Endothelial cell of umbilical vein (primary cell): Measurements from ENCODE around the gene CAMTA1. TPM values are rescaled to one million over a fixed set of nuclear protein-coding genes. Genes with fewer than 3 reads are reported as not detected.

ENCODE experiments used
- BruUV-seq: library from RNA; stranded (reverse); fragments of 400-500 nt; replicated peaks from 2 replicates; lab custom pipeline; 2021; lab: Mats Ljungman, UMichigan
- CTCF ChIA-PET: fragments of 300-600, 350-600 bp; sonication (Branson Sonifier 250); formaldehyde crosslinking; loops from one replicate; lab custom pipeline; 2021; ENCODE audit warnings: antibody characterized with exemption, inconsistent platforms; lab: Charles Lee
- POLR2A ChIA-PET: fragments of 300-600, 350-600 bp; sonication (Branson Sonifier 250); formaldehyde crosslinking; loops from one replicate; lab custom pipeline; 2021; ENCODE audit warnings: antibody characterized with exemption, inconsistent platforms; lab: Charles Lee
- DNase-seq: peaks from one replicate; pipeline ENCODE4 v3.0.0-alpha.2; 2011; ENCODE audit warnings: low read depth, low spot score
- FAIRE-seq: peaks from 2 replicates; lab custom pipeline; 2011; peaks lifted over from hg19 to GRCh38; lab: Jason Lieb, UNC
- H2AFZ ChIP-seq: 2 replicates; pipeline ENCODE4 v1.6.0; 2012; ENCODE audit warnings: low read depth, low read length, control low read depth, inconsistent platforms
- H3K27ac ChIP-seq: 2 replicates; pipeline ENCODE4 v1.5.1; 2011; ENCODE audit warnings: low read depth, mild to moderate bottlenecking, control low read depth, low read length, moderate library complexity; ENCODE audit not compliant: insufficient read depth
- H3K27me3 ChIP-seq, 2 experiments: 2 replicates each; pipeline versions ENCODE4 v1.6.0 to v1.6.1; 2011; ENCODE audit warnings: low read length in 2 of 2, mixed read lengths in 1 of 2; ENCODE audit not compliant: control insufficient read depth in 2 of 2, insufficient read depth in 2 of 2
- H3K36me3 ChIP-seq, 2 experiments: 2 replicates in 1 of 2; 3 replicates in 1 of 2; pipeline ENCODE4 v1.5.1; 2011; ENCODE audit warnings: low read length in 2 of 2, mild to moderate bottlenecking in 1 of 2, moderate library complexity in 1 of 2; ENCODE audit not compliant: control insufficient read depth in 2 of 2, insufficient read depth in 2 of 2; ENCODE audit errors: extremely low read depth in 1 of 2
- H3K4me1 ChIP-seq: 3 replicates; pipeline ENCODE4 v1.5.1; 2011; ENCODE audit warnings: mild to moderate bottlenecking, low read length; ENCODE audit not compliant: control insufficient read depth, insufficient read depth; ENCODE audit errors: extremely low read depth
- H3K4me2 ChIP-seq: 2 replicates; pipeline ENCODE4 v1.6.1; 2011; ENCODE audit warnings: low read length, control low read depth, mixed read lengths; ENCODE audit not compliant: insufficient read depth
- H3K4me3 ChIP-seq, 3 experiments: fragments of 200-600 bp in 1 of 3; sonication (generic), shearing (Covaris generic) in 1 of 3; replicated peaks in 1 of 3; 2 replicates each; pipeline ENCODE4 v1.5.1; 2011 to 2016; ENCODE audit warnings: control low read depth in 3 of 3, low read length in 3 of 3, mild to moderate bottlenecking in 2 of 3, inconsistent platforms in 1 of 3, low read depth in 1 of 3, moderate library complexity in 1 of 3; ENCODE audit not compliant: insufficient read depth in 1 of 3
- H3K79me2 ChIP-seq: 2 replicates; pipeline ENCODE4 v1.6.0; 2012; ENCODE audit warnings: low read length, inconsistent platforms; ENCODE audit not compliant: control insufficient read depth, insufficient read depth
- H3K9ac ChIP-seq: replicated peaks from 2 replicates; pipeline ENCODE3; 2011; ENCODE audit warnings: low read length, control low read depth; ENCODE audit not compliant: insufficient read depth; ENCODE audit errors: extremely low read depth
- H3K9me1 ChIP-seq: replicated peaks from 3 replicates; pipeline ENCODE4 v1.6.0; 2011; ENCODE audit warnings: mild to moderate bottlenecking, low read length; ENCODE audit not compliant: control insufficient read depth, insufficient read depth; ENCODE audit errors: extremely low read depth
- H3K9me3 ChIP-seq: replicated peaks from 2 replicates; pipeline ENCODE4 v1.5.1; 2012; ENCODE audit warnings: low read length, inconsistent platforms; ENCODE audit not compliant: control insufficient read depth, insufficient read depth
- H4K20me1 ChIP-seq: replicated peaks from 2 replicates; pipeline ENCODE3; 2011; ENCODE audit warnings: mild to moderate bottlenecking, low read length; ENCODE audit not compliant: control insufficient read depth, insufficient read depth; ENCODE audit errors: extremely low read depth
- CTCF ChIP-seq, 2 donors: IDR thresholded peaks; 1 replicate in 1 of 2; 2 replicates in 1 of 2; pipeline ENCODE4 v1.5.1; 2011; ENCODE audit warnings: low read length in 2 of 2, mild to moderate bottlenecking in 2 of 2, moderate library complexity in 2 of 2, control low read depth in 1 of 2, inconsistent platforms in 1 of 2, low read depth in 1 of 2; ENCODE audit not compliant: insufficient read depth in 1 of 2; ENCODE audit errors: extremely low read depth in 1 of 2
- GATA2 ChIP-seq: IDR thresholded peaks from 2 replicates; pipeline ENCODE4 v1.7.0; 2011; ENCODE audit warnings: low read depth, mild to moderate bottlenecking, moderate library complexity, mixed read lengths, low read length; ENCODE audit not compliant: insufficient read length, insufficient read depth
- JUN ChIP-seq: IDR thresholded peaks from 2 replicates; pipeline ENCODE4 v1.6.1; 2011; ENCODE audit warnings: borderline replicate concordance, low read depth; ENCODE audit not compliant: insufficient read length, insufficient read depth
- MAX ChIP-seq: IDR thresholded peaks from 2 replicates; pipeline ENCODE4 v1.6.1; 2011; ENCODE audit not compliant: insufficient read depth, insufficient read length
- POLR2A ChIP-seq: IDR thresholded peaks from 2 replicates; pipeline ENCODE4 v1.6.1; 2012; ENCODE audit warnings: low read depth, mild to moderate bottlenecking, control low read depth, low read length
- dilution Hi-C: fragments of 300-500 bp; cut with MboI; formaldehyde crosslinking; loops from one replicate; pipeline ENCODE4 v1.15.0; 2019; ENCODE audit warnings: low sequenced_read_pairs; ENCODE audit not compliant: extremely low pct_ligation_motif_present
- intact Hi-C: fragments of 100-400 bp; cut with micrococcal nuclease; formaldehyde crosslinking; loops from one replicate; pipeline ENCODE4 v1.10.0; 2022
- polyA plus RNA-seq, 4 experiments: library from polyadenylated mRNA; depleted of rRNA in 3 of 4; stranded (reverse) in 3 of 4; unstranded in 1 of 4; fragments of >200 nt; gene quantifications; 2 replicates each; pipeline versions ENCODE4 v1.2.1 to v1.2.3, GENCODE V29; 2011 to 2012; ENCODE audit warnings: missing spikeins in 1 of 4
- total RNA-seq: library from RNA; stranded (reverse); gene quantifications from 2 replicates; pipeline ENCODE4 v1.2.3, GENCODE V29; 2021

Gene CAMTA1
- total and polyA plus RNA-seq, 2 donors (not counting 3 experiments of a cell fraction or from before 2014, with no cell fraction given), result 50.8 to 92.7 TPM

- no peaks in the 10 kb centered on the region for H4K20me1 ChIP-seq
- H3K4me1 ChIP-seq, result no peaks in the 10 kb centered on the region
- no peaks in the 10 kb centered on the region for H3K9me1 ChIP-seq
- FAIRE-seq (no peak), DNase-seq (no peak)
- no peaks in the 10 kb centered on the region for H3K79me2 ChIP-seq
- no peak overlapping the region for H3K9ac ChIP-seq
- no peaks in the 10 kb centered on the region for H3K27me3 ChIP-seq
- no peak for TF ChIP-seq JUN
- TF ChIP-seq MAX, result no peak
- no peak for TF ChIP-seq POLR2A
- TF ChIP-seq CTCF (IDR thresholded peaks at IDR 0.05; ENCODE audit: extremely low read depth in 1 of 2, insufficient read depth in 1 of 2, low read depth in 1 of 2, low read length in 2 of 2), result no peak
- no peak for TF ChIP-seq GATA2
- intact Hi-C loops, result no loop called here
- no peaks in the 10 kb centered on the region for H3K9me3 ChIP-seq
- POLR2A ChIA-PET, result no interaction called here
- no peak overlapping the region for H3K4me3 ChIP-seq
- H3K27ac ChIP-seq, result no peak overlapping the region
- CTCF ChIA-PET, result interaction anchor here (1.1 to 2.3 kb wide), 3 partner anchors 14 to 213 kb away, joined by 3 to 8 read pairs (median 3); no protein-coding TSS in a partner anchor
- BruUV-seq, result no TSS peak
- dilution Hi-C loops, result no loop called here
- no peak overlapping the region for H3K4me2 ChIP-seq
- no peaks in the 10 kb centered on the region for H3K36me3 ChIP-seq
- H2AFZ ChIP-seq, result no peak overlapping the region
These were observed 223.9 kb downstream of the CAMTA1 start for GRCh38 chr1:7008975-7009740.
